Neural crest cell (in vitro differentiated cells): ENCODE results near the gene GRIK3. TPM values are rescaled to one million over a fixed set of nuclear protein-coding genes. Genes with fewer than 3 reads are reported as not detected.

Experiments
- DNase-seq: peaks from one replicate; pipeline ENCODE4 v3.0.0; 2021; ENCODE audit warnings: low read depth, mixed read lengths, low spot score
- H3K27ac Mint-ChIP-seq: one replicate; pipeline ENCODE4 v1.8.0; 2021; ENCODE audit warnings: mild to moderate bottlenecking, mixed read lengths; ENCODE audit not compliant: unreplicated experiment
- H3K27me3 Mint-ChIP-seq: 2 replicates; pipeline ENCODE4 v1.8.0; 2021; ENCODE audit warnings: low read depth, mild to moderate bottlenecking, mixed read lengths
- H3K36me3 Mint-ChIP-seq: 2 replicates; pipeline ENCODE4 v1.8.0; 2021; ENCODE audit warnings: low read depth, mild to moderate bottlenecking, mixed read lengths
- H3K4me1 Mint-ChIP-seq: 2 replicates; pipeline ENCODE4 v1.8.0; 2021; ENCODE audit warnings: mixed read lengths
- H3K4me3 Mint-ChIP-seq: one replicate; pipeline ENCODE4 v1.8.0; 2021; ENCODE audit warnings: mild to moderate bottlenecking, mixed read lengths
- H3K9me3 Mint-ChIP-seq: 2 replicates; pipeline ENCODE4 v1.8.0; 2021; ENCODE audit warnings: mixed read lengths
- CTCF ChIP-seq: fragments of 200-600 bp; sonication (generic); conservative IDR thresholded peaks from 2 replicates; pipeline ENCODE4 v1.5.0; 2021; ENCODE audit warnings: antibody characterized with exemption, mild to moderate bottlenecking
- total RNA-seq: library from RNA; stranded (reverse); gene quantifications from 2 replicates; pipeline ENCODE4 v1.2.1, GENCODE V29; 2021

Gene GRIK3
- total RNA-seq, 1 donor from 2014 or later, result 2.4 TPM

- H3K27ac Mint-ChIP-seq, result no peak overlapping the region
- no peaks in the 10 kb centered on the region for H3K9me3 Mint-ChIP-seq
- H3K36me3 Mint-ChIP-seq, result no peaks in the 10 kb centered on the region
- no peak overlapping the region for H3K4me3 Mint-ChIP-seq
- H3K4me1 Mint-ChIP-seq, result peaks cover 2% of the 10 kb centered on the region
- peaks cover under 1% of the 10 kb centered on the region for H3K27me3 Mint-ChIP-seq
- no peak for DNase-seq
- no peak for TF ChIP-seq CTCF
Observed at GRCh38 chr1:36883315-36883949, 150.9 kb downstream of the GRIK3 start.

- H3K9me3 Mint-ChIP-seq, result no peaks in the 10 kb centered on the region
- H3K36me3 Mint-ChIP-seq, result no peaks in the 10 kb centered on the region
- no peak overlapping the region for H3K27ac Mint-ChIP-seq
- peaks cover 4% of the 10 kb centered on the region for H3K4me1 Mint-ChIP-seq
- H3K4me3 Mint-ChIP-seq, result no peak overlapping the region
- no peak for DNase-seq
- peaks cover 3% of the 10 kb centered on the region for H3K27me3 Mint-ChIP-seq
- TF ChIP-seq CTCF, result no peak
Observed at GRCh38 chr1:36882536-36883285, 151.6 kb downstream of the GRIK3 start.

- Mint-ChIP-seq H3K4me3 (no peak overlapping the region), H3K9me3 (no peaks in the 10 kb centered on the region), H3K4me1 (peaks cover 4% of the 10 kb centered on the region), H3K27ac (no peak overlapping the region), H3K27me3 (peaks cover 13% of the 10 kb centered on the region), H3K36me3 (no peaks in the 10 kb centered on the region)
- no peak for TF ChIP-seq CTCF
- no peak for DNase-seq
Observed at GRCh38 chr1:36881541-36881940, 152.8 kb downstream of the GRIK3 start.

GRCh38 chr1:36881068-36881405 lies 153.3 kb downstream of the GRIK3 start:
- Mint-ChIP-seq H3K9me3 (no peaks in the 10 kb centered on the region), H3K4me1 (peaks cover 4% of the 10 kb centered on the region), H3K27ac (no peak overlapping the region), H3K27me3 (peaks cover 13% of the 10 kb centered on the region), H3K4me3 (no peak overlapping the region), H3K36me3 (no peaks in the 10 kb centered on the region)
- no peak for DNase-seq
- no peak for TF ChIP-seq CTCF

GRCh38 chr1:36880155-36881067 lies 153.9 kb downstream of the GRIK3 start:
- Mint-ChIP-seq H3K4me3 (no peak overlapping the region), H3K4me1 (peaks cover 4% of the 10 kb centered on the region), H3K27ac (no peak overlapping the region), H3K36me3 (no peaks in the 10 kb centered on the region), H3K9me3 (no peaks in the 10 kb centered on the region), H3K27me3 (peaks cover 13% of the 10 kb centered on the region)
- no peak for TF ChIP-seq CTCF
- no peak for DNase-seq
